ENCODE measurements around the gene LARP4B. TPM values are rescaled to one million over a fixed set of nuclear protein-coding genes. Genes with fewer than 3 reads are reported as not detected.

LARP4B gene
- total and polyA plus RNA-seq, 4 donors = 5.5 to 20.4 (median 12.1) TPM

DNA sequence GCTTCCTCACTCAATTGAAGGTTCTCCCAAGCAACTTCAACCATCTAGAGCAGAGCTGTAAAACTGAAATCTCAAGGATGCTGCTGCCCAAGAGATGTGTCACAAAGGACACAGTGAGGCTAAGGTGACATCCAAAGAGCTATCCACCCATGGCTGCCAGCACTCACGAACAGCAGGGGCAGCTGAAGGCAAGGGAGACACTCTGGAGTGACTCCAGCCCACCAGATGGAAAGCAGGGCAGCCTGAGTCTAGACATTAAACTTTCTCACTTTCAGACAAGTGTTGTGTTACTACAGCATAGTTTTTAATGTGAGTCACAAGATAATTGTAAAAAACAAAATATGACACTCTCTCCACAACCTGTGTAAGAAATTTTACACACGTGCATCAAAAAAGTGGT lies 113.5 kb downstream of the LARP4B start (continued):
- TF ChIP-seq RXRA (IDR thresholded peaks at IDR 0.05) = no peak
- TF ChIP-seq, protein P1, sequence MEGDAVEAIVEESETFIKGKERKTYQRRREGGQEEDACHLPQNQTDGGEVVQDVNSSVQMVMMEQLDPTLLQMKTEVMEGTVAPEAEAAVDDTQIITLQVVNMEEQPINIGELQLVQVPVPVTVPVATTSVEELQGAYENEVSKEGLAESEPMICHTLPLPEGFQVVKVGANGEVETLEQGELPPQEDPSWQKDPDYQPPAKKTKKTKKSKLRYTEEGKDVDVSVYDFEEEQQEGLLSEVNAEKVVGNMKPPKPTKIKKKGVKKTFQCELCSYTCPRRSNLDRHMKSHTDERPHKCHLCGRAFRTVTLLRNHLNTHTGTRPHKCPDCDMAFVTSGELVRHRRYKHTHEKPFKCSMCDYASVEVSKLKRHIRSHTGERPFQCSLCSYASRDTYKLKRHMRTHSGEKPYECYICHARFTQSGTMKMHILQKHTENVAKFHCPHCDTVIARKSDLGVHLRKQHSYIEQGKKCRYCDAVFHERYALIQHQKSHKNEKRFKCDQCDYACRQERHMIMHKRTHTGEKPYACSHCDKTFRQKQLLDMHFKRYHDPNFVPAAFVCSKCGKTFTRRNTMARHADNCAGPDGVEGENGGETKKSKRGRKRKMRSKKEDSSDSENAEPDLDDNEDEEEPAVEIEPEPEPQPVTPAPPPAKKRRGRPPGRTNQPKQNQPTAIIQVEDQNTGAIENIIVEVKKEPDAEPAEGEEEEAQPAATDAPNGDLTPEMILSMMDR (IDR thresholded peaks at IDR 0.05; ENCODE audit: low read depth, low read length, missing input control) = no peak
- TF ChIP-seq, protein P2, sequence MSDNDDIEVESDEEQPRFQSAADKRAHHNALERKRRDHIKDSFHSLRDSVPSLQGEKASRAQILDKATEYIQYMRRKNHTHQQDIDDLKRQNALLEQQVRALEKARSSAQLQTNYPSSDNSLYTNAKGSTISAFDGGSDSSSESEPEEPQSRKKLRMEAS (IDR thresholded peaks at IDR 0.05) = no peak

DNA sequence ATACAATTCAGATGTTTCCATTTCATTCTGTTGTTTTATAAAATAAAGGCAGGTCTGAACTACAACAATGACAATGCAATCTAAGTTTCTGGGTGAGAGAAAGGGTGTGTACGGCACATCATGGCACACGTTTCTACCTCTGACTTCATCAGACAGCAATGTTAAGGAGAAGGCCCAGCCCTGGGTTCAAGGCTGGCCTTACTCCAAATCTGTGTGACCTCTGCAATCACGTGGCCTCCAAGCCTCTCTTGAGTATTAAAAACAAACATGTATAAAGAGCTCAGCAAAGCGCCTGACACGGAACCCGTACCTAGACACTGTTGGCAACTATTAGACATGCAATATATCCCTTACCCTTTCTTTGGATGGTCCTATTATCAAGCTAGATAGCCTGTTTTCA lies 114.1 kb downstream of the LARP4B start:
- TF ChIP-seq NR2F2 (IDR thresholded peaks at IDR 0.05) (no peak), YY1 (IDR thresholded peaks at IDR 0.05) (no peak), FOXA2 (IDR thresholded peaks at IDR 0.05) (no peak), SP1 (IDR thresholded peaks at IDR 0.05) (no peak), JUND (IDR thresholded peaks at IDR 0.05) (no peak), HNF4A (conservative IDR thresholded peaks at IDR 0.05) (no peak), HNF4G (IDR thresholded peaks at IDR 0.05) (no peak), FOXA1 (IDR thresholded peaks at IDR 0.05) (no peak)
- TF ChIP-seq, protein P3, sequence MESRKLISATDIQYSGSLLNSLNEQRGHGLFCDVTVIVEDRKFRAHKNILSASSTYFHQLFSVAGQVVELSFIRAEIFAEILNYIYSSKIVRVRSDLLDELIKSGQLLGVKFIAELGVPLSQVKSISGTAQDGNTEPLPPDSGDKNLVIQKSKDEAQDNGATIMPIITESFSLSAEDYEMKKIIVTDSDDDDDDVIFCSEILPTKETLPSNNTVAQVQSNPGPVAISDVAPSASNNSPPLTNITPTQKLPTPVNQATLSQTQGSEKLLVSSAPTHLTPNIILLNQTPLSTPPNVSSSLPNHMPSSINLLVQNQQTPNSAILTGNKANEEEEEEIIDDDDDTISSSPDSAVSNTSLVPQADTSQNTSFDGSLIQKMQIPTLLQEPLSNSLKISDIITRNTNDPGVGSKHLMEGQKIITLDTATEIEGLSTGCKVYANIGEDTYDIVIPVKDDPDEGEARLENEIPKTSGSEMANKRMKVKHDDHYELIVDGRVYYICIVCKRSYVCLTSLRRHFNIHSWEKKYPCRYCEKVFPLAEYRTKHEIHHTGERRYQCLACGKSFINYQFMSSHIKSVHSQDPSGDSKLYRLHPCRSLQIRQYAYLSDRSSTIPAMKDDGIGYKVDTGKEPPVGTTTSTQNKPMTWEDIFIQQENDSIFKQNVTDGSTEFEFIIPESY (IDR thresholded peaks at IDR 0.05) = no peak
- TF ChIP-seq, protein P4, sequence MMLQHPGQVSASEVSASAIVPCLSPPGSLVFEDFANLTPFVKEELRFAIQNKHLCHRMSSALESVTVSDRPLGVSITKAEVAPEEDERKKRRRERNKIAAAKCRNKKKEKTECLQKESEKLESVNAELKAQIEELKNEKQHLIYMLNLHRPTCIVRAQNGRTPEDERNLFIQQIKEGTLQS (IDR thresholded peaks at IDR 0.05) = no peak
- TF ChIP-seq, protein P5, sequence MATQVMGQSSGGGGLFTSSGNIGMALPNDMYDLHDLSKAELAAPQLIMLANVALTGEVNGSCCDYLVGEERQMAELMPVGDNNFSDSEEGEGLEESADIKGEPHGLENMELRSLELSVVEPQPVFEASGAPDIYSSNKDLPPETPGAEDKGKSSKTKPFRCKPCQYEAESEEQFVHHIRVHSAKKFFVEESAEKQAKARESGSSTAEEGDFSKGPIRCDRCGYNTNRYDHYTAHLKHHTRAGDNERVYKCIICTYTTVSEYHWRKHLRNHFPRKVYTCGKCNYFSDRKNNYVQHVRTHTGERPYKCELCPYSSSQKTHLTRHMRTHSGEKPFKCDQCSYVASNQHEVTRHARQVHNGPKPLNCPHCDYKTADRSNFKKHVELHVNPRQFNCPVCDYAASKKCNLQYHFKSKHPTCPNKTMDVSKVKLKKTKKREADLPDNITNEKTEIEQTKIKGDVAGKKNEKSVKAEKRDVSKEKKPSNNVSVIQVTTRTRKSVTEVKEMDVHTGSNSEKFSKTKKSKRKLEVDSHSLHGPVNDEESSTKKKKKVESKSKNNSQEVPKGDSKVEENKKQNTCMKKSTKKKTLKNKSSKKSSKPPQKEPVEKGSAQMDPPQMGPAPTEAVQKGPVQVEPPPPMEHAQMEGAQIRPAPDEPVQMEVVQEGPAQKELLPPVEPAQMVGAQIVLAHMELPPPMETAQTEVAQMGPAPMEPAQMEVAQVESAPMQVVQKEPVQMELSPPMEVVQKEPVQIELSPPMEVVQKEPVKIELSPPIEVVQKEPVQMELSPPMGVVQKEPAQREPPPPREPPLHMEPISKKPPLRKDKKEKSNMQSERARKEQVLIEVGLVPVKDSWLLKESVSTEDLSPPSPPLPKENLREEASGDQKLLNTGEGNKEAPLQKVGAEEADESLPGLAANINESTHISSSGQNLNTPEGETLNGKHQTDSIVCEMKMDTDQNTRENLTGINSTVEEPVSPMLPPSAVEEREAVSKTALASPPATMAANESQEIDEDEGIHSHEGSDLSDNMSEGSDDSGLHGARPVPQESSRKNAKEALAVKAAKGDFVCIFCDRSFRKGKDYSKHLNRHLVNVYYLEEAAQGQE (IDR thresholded peaks at IDR 0.05) = no peak
- no peak for DNase-seq (ENCODE audit: low spot score)
- H3K9me3 ChIP-seq (ENCODE audit: control insufficient read depth in 4 of 4, low read length in 3 of 4) = no peaks in the 10 kb centered on the region
- no peaks in the 10 kb centered on the region for H3K27me3 ChIP-seq (ENCODE audit: control insufficient read depth in 4 of 4, insufficient read depth in 4 of 4, low read length in 3 of 4)
- no peak overlapping the region for H3K9ac ChIP-seq (ENCODE audit: low read depth in 1 of 2, low read length in 2 of 2)
- no peaks in the 10 kb centered on the region for H3K4me1 ChIP-seq (ENCODE audit: control insufficient read depth in 4 of 4, insufficient read depth in 4 of 4, low read length in 3 of 4)
- no peak overlapping the region for H3K27ac ChIP-seq (ENCODE audit: low read depth in 1 of 2, low read length in 2 of 2)
- H3K36me3 ChIP-seq (ENCODE audit: control insufficient read depth in 4 of 4, insufficient read depth in 3 of 4, low read depth in 1 of 4, low read length in 3 of 4) = peaks cover 21 to 79% (median 47%) of the 10 kb centered on the region in 4 donors
- no peak overlapping the region for H3K4me3 ChIP-seq (ENCODE audit: low read depth in 1 of 3, low read length in 3 of 3)
- 94% methylated on average over 6 of the region's 6 CpGs for WGBS

DNA sequence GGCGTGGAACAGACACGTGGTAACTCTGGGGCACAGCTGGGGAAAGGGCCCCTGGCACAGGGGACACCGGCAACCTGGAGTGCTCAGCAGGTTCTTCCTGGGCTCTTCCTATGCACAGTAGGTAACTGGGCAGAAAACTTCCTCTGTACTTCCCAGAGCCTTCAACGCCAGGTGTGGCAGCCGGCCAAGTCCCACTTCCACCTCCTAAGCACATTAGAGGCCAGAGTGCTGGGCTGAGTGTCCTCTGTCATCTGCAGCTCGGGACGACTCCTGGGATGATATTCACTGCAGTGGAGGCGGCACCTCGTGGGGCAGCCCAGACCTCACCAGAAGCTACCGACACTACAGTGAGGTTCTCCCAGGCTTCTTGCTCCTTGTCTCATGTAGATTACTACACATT lies 114.5 kb downstream of the LARP4B start:
- no peaks in the 10 kb centered on the region for H3K9me3 ChIP-seq (ENCODE audit: control insufficient read depth in 4 of 4, low read length in 3 of 4)
- H3K4me1 ChIP-seq (ENCODE audit: control insufficient read depth in 4 of 4, insufficient read depth in 4 of 4, low read length in 3 of 4) = no peaks in the 10 kb centered on the region
- no peak for DNase-seq (ENCODE audit: low spot score)
- no peak overlapping the region for H3K27ac ChIP-seq (ENCODE audit: low read depth in 1 of 2, low read length in 2 of 2)
- peaks cover 24 to 82% (median 50%) of the 10 kb centered on the region in 4 donors for H3K36me3 ChIP-seq (ENCODE audit: control insufficient read depth in 4 of 4, insufficient read depth in 3 of 4, low read depth in 1 of 4, low read length in 3 of 4)
- H3K4me3 ChIP-seq (ENCODE audit: low read depth in 1 of 3, low read length in 3 of 3) = no peak overlapping the region
- WGBS = 95% methylated on average over 10 of the region's 10 CpGs
- no peaks in the 10 kb centered on the region for H3K27me3 ChIP-seq (ENCODE audit: control insufficient read depth in 4 of 4, insufficient read depth in 4 of 4, low read length in 3 of 4)
- no peak overlapping the region for H3K9ac ChIP-seq (ENCODE audit: low read depth in 1 of 2, low read length in 2 of 2)
- TF ChIP-seq YY1 (IDR thresholded peaks at IDR 0.05) (no peak), EGR1 (IDR thresholded peaks at IDR 0.05; ENCODE audit: low read depth in 2 of 2) (no peak), HNF4A (conservative IDR thresholded peaks at IDR 0.05) (no peak), SP1 (IDR thresholded peaks at IDR 0.05) (no peak), GABPA (IDR thresholded peaks at IDR 0.05 in 1 of 2, conservative IDR thresholded peaks at IDR 0.05 in 1 of 2) (no peak), TAF1 (conservative IDR thresholded peaks at IDR 0.05) (no peak), FOXA1 (IDR thresholded peaks at IDR 0.05) (no peak), HNF4G (IDR thresholded peaks at IDR 0.05) (no peak), RXRA (IDR thresholded peaks at IDR 0.05) (no peak), JUND (IDR thresholded peaks at IDR 0.05) (no peak)
- TF ChIP-seq, protein P4 (IDR thresholded peaks at IDR 0.05) = no peak
- TF ChIP-seq, protein P3 (IDR thresholded peaks at IDR 0.05) = no peak
